Stimulated activated CD8-positive, alpha-beta memory T cell treated with anti-CD3 and anti-CD28 coated beads, Interleukin-4, amount 100 ng/mL, for 1 hour (primary cell): ENCODE measurements around the gene POU2AF2.
"Not testable (repeated sequence)": the region's sequence is repeated elsewhere in the genome, so short reads cannot be mapped to it uniquely, and the experiment has no call there.

Source experiments
- DNase-seq, 2 donors: peaks; one replicate each; pipeline ENCODE4 v3.0.0-alpha.2; 2020; ENCODE audit warnings: low read depth in 2 of 2, low spot score in 1 of 2

Gene POU2AF2

DNA sequence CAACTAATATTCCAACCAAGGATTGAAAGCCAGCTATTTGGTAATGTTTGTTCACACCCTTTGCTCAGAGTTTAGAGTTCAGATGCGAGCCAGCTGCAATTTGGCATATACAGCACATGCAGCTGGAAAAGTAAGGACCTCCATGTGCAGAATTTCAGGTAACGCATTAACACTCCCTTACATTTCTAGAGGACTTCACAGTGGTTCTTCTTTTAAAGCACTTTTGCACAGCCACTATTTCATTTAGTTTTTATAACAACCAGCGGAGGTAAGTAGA, 56.3 kb downstream of the POU2AF2 start:
- no peak for DNase-seq

GRCh38 chr11:111302298-111302697, 56.8 kb downstream of the POU2AF2 start:
- no peak for DNase-seq

DNA sequence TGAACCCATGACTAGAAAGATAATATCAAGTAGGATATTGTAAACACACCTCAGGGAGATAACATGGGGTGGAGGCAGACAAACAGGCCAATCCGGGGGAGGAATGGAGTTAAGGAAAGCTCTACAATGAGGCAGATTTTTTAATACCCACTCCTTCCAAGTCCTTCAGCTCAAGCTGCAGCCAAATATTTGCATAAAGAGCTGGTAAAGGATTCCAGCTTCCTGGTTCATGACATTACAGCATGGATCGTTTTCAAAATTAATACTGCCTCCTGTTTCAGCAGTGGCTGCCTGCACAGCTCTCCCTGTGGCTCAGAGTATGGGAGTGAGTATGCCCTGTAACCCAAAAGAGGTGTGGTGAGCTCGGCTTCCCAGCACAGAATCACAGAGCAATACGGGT, 57.9 kb downstream of the POU2AF2 start:
- DNase-seq: no peak

- DNase-seq: no peak
Measured at GRCh38 chr11:111305162-111305802, 59.8 kb downstream of the POU2AF2 start.

DNA sequence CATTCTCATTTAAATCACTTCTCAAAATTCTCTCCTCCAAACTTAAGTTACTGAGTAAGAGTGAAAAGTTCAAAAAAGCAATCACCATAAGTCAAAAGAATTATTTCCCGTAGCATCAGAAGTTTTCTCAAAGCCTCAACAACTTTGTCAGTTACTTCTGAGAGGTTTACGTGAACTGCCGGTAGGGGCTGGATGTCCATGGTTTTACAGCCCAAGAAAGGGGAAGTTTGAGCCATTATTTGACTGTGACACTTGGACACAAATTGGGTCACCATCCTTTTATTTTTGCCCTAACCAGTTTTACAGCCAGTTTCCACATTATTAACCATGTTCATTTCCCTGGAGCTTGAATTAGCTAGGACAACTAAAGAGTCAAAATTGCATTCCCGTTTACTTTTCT, 60.4 kb downstream of the POU2AF2 start:
- no peak for DNase-seq

DNA sequence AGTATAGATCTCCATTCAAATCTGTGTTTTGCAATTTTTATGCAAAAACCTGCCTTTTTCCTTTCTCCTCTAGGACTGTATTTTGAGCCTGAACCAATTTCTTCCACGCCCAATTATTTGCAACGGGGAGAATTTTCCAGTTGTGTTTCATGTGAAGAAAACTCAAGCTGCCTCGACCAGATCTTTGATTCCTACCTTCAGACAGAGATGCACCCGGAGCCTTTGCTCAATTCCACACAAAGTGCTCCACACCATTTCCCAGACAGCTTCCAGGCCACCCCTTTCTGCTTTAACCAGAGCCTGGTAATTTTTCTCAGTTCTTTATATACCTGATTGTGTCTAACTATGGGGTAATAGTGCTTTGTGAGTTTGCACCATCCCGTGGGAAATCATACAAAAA, 60.8 kb downstream of the POU2AF2 start:
- no peak for DNase-seq

GRCh38 chr11:111307472-111308108, 62.1 kb downstream of the POU2AF2 start:
- no peak for DNase-seq

DNA sequence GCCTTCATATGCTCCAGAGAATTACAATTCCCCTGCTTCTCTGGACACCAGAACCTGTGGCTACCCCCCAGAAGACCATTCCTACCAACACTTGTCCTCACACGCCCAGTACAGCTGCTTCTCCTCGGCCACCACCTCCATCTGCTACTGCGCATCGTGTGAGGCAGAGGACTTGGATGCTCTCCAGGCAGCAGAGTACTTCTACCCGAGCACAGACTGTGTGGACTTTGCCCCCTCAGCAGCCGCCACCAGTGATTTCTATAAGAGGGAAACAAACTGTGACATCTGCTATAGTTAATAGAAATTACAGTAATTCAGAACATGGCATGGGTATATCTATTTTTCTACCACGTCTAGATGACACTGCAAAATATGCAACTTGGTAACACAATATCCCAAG, 62.6 kb downstream of the POU2AF2 start:
- no peak for DNase-seq

- DNase-seq: no peak
Measured at GRCh38 chr11:111309215-111309915, 63.8 kb downstream of the POU2AF2 start.

GRCh38 chr11:111310088-111310487, 64.6 kb downstream of the POU2AF2 start:
- no peak for DNase-seq

DNA sequence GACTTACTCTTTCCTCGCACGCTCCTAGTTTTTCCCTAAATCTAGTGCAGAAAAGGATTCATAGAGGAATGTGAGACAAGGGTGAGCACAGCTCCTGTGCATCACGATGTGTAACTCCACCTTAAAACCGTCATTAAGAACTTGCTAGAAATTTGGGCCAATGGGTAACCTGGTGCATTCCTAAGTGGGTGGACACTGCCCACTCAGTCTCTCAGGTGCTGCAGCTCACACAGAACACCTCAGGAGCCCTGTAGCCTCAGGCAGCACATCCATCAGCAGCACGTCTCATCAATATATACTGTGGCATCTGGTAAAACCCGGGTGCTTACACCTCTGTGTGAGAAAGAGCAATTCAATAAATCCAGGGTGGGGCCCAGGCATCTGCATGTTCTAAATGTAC, 65.2 kb downstream of the POU2AF2 start:
- DNase-seq: no peak

- DNase-seq: no peak
Measured at GRCh38 chr11:111312076-111312475, 66.6 kb downstream of the POU2AF2 start.

DNA sequence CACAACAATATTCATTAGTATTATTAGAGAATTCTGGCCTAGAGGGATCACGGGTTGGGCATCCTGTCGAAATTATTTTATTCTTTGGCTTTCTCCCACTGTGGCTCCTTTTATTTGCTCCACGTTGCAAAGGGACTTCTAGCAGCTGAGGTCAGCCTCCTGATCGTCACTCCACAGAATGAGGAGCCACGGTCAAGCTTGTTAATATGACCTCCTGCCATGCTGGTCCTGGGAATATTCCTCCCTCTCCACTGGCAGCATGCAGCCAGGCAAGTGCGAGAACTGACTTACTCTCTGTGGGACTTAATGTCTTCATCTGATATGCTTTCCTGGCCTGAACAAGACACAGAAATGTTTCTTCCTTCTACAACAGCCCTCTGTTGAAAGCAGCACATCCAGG, 73.8 kb downstream of the POU2AF2 start:
- DNase-seq: no peak

DNA sequence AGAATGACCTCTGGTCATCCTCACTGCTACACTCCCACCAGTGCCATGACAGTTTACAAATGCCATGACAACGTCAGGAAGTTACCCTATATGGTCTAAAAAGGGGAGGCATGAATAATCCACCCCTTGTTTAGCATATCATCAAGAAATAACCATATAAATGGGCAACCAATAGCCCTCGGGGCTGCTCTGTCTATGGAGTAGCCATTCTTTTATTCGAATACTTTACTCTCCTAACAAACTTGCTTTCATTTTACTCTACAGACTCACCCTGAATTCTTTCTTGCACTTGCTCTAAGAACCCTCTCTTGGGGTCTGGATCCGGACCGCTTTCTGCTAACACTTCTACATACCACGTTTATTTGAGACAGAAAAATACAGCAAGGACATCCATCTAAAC, 74.7 kb downstream of the POU2AF2 start:
- not testable (repeated sequence) for DNase-seq

- DNase-seq: no peak
Measured at GRCh38 chr11:111320728-111321568, 75.4 kb downstream of the POU2AF2 start.

DNA sequence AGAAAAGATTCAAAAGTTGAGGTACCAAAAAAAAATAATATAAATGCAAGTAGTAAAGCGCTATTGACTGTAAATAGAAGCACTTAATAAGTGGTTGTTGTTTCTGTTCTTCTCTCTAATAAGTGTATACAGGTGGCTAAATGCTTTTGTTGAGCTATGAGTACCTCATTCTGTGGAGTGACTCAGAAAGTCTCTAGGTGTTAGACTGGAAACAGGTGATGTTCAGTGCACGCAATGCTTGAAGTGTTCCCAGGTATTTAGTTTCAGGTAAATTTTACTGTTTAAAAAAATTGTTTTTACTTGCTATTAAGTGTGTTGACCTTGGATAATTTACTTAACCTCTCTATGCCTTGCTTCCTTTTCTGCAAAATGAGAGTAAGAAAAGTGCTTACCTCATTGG, 77.0 kb downstream of the POU2AF2 start:
- DNase-seq: no peak

GRCh38 chr11:111324277-111324720, 78.8 kb downstream of the POU2AF2 start:
- DNase-seq: no peak

DNA sequence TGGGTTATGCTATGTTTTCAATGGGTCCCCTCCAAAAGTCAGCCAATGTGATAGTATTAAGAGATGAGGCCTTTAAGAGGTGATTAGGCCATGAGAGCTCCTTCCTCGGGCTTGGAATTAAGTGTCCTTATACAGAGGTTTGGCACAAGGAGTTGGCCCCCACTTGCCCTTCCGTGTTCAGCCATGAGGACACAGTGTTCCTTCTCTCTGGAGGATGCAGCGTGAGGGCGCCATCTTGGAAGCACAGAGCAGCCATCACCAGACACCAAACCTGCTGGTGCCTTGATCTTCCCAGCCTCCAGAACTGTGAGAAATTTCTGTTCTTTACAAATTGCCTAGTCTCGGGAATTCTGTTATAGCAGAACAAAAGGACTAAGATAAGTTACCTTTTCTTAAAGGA, 79.7 kb downstream of the POU2AF2 start:
- DNase-seq: no peak

GRCh38 chr11:111326824-111327223, 81.3 kb downstream of the POU2AF2 start:
- DNase-seq: no peak

DNA sequence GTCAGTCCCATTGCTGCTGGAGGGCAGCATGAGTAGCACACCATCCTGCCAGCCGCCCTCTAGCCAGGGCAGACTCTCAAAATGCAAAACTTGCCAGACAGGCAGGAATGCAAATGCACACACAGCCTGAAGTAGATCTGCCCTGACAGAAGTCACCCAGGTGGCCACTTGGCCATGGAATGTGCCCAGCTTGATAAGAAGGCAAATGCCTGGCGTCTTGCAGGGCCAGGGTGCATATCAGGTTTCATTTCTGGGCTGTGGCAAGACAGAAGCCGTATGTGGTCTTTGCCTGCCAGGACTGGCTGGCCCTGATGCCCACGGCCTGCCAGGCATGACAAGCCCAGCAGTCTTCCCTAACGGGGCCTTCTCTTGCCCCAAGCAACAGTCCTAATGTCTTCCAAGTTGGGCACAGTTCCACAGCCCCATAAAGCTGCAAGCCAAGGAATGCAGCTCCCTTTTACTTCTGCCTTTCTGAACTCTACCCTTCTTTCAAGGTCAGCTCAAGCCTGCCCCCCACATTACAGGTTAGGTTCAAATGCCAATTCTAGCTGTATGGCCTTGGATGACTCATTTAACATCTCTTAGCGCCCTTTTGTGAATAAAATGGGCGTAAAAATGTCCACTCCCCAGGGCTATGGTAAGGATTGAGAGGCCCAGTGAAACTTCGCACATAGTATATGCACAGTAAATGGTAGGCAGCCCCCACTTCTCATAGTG, 82.5 kb downstream of the POU2AF2 start:
- DNase-seq: no peak
